A673 (cell line): Measurements from ENCODE around the gene PERM1. TPM values are rescaled to one million over a fixed set of nuclear protein-coding genes. Genes with fewer than 3 reads are reported as not detected.
A peak's percentile ranks its signal among the peaks of the same experiment; 100 is the strongest.

Experiments
- BruUV-seq: library from RNA; stranded (reverse); fragments of 400-500 nt; replicated peaks from 2 replicates; lab custom pipeline; 2021; lab: Mats Ljungman, UMichigan
- CTCF ChIA-PET: fragments of 300-600 bp; sonication (Branson Sonifier 250); formaldehyde crosslinking; loops from one replicate; lab custom pipeline; 2022; ENCODE audit warnings: antibody characterized with exemption; lab: Charles Lee
- POLR2A ChIA-PET: fragments of 300-600 bp; sonication (Branson Sonifier 250); formaldehyde crosslinking; loops from one replicate; lab custom pipeline; 2022; ENCODE audit warnings: antibody characterized with exemption; ENCODE audit not compliant: low non-redundant PET; lab: Charles Lee
- DNase-seq: peaks from one replicate; pipeline ENCODE4 v3.0.0-alpha.2; 2015; ENCODE audit warnings: low spot score
- H3K27ac ChIP-seq: fragments of 200-600 bp; sonication (generic); 2 replicates; pipeline ENCODE4 v1.5.1; 2016; ENCODE audit warnings: mixed run types, low read depth, mild to moderate bottlenecking, mixed read lengths, antibody characterized with exemption, low read length; ENCODE audit not compliant: poor library complexity, severe bottlenecking
- H3K27me3 ChIP-seq: fragments of 200-600 bp; sonication (generic); replicated peaks from 2 replicates; pipeline ENCODE4 v1.6.1; 2017; ENCODE audit warnings: mixed run types, low read depth, mild to moderate bottlenecking, mixed read lengths, antibody characterized with exemption, low read length; ENCODE audit not compliant: insufficient read depth, poor library complexity
- H3K36me3 ChIP-seq: fragments of 200-600 bp; sonication (generic); 2 replicates; pipeline ENCODE4 v1.6.1; 2016; ENCODE audit warnings: mixed run types, mild to moderate bottlenecking, mixed read lengths, antibody characterized with exemption, low read length; ENCODE audit not compliant: insufficient read depth, poor library complexity, severe bottlenecking
- H3K4me1 ChIP-seq: fragments of 200-600 bp; sonication (generic); 2 replicates; pipeline ENCODE4 v1.6.1; 2017; ENCODE audit warnings: mixed run types, mild to moderate bottlenecking, mixed read lengths, antibody characterized with exemption, low read length; ENCODE audit not compliant: insufficient read depth, poor library complexity, severe bottlenecking
- H3K4me3 ChIP-seq: fragments of 200-600 bp; sonication (generic); 2 replicates; pipeline ENCODE4 v1.5.1; 2016; ENCODE audit warnings: low read depth, mixed run types, mild to moderate bottlenecking, mixed read lengths, low read length; ENCODE audit not compliant: poor library complexity, severe bottlenecking
- H3K9me3 ChIP-seq: fragments of 200-600 bp; sonication (generic); 2 replicates; pipeline ENCODE4 v1.6.1; 2016; ENCODE audit warnings: mixed run types, low read depth, mild to moderate bottlenecking, mixed read lengths, antibody characterized with exemption, low read length; ENCODE audit not compliant: poor library complexity, severe bottlenecking
- EZH2 ChIP-seq: fragments of 200-600 bp; sonication (generic); IDR thresholded peaks from 2 replicates; pipeline ENCODE4 v1.6.1; 2017; ENCODE audit warnings: borderline replicate concordance, low read depth, mild to moderate bottlenecking, mixed read lengths, antibody characterized with exemption, low read length; ENCODE audit not compliant: poor library complexity, severe bottlenecking
- intact Hi-C: fragments of 100-400 bp; cut with micrococcal nuclease; formaldehyde crosslinking; loops from one replicate; pipeline ENCODE4 v1.10.0; 2022; ENCODE audit not compliant: unreplicated experiment
- total RNA-seq: library from RNA; stranded (reverse); gene quantifications from 2 replicates; pipeline ENCODE4 v1.2.3, GENCODE V29; 2021
- TF ChIP-seq, protein P1 (sequence below): fragments of 300-800, 200-600 bp; sonication (generic); conservative IDR thresholded peaks from 2 replicates; pipeline ENCODE4 v1.5.1; 2017; ENCODE audit warnings: low read depth, mild to moderate bottlenecking, antibody characterized with exemption, low read length, moderate library complexity, mixed read lengths

The PERM1 gene
- total RNA-seq, 1 experiment from 2014 or later = not detected

DNA sequence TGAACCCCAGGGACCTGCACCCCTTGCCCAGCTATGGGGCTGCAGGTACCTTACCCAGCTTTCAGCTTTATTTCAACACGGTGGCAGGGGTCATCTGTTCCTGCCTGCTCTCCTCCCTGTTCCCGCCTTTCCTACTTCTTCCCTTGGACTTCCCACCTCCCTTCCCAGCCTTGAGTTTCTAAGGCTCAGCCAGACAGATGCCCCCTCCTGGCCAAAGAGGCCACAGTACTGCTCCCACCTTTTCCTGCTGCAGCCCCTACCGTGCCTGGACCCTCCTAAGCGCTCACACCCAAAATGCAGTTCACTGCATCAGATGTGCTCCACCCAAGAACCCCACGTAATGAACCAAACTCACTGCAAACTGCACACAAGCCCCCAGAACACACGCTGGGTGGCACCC is 30.5 kb downstream of the PERM1 start:
- no peak overlapping the region for H3K27ac ChIP-seq
- peaks cover 80% of the 10 kb centered on the region for H3K36me3 ChIP-seq
- peak; percentile 51 for DNase-seq
- H3K9me3 ChIP-seq = no peaks in the 10 kb centered on the region
- no peak for TF ChIP-seq EZH2
- TF ChIP-seq, protein P1, sequence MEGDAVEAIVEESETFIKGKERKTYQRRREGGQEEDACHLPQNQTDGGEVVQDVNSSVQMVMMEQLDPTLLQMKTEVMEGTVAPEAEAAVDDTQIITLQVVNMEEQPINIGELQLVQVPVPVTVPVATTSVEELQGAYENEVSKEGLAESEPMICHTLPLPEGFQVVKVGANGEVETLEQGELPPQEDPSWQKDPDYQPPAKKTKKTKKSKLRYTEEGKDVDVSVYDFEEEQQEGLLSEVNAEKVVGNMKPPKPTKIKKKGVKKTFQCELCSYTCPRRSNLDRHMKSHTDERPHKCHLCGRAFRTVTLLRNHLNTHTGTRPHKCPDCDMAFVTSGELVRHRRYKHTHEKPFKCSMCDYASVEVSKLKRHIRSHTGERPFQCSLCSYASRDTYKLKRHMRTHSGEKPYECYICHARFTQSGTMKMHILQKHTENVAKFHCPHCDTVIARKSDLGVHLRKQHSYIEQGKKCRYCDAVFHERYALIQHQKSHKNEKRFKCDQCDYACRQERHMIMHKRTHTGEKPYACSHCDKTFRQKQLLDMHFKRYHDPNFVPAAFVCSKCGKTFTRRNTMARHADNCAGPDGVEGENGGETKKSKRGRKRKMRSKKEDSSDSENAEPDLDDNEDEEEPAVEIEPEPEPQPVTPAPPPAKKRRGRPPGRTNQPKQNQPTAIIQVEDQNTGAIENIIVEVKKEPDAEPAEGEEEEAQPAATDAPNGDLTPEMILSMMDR = peak; percentile 56
- ChIA-PET CTCF (interaction anchor here (1.0 kb wide), 1 partner anchor 47 kb away, joined by 10 read pairs; no protein-coding TSS in a partner anchor), POLR2A (no interaction called here)
- H3K4me1 ChIP-seq = no peaks in the 10 kb centered on the region
- no TSS peak for BruUV-seq
- H3K27me3 ChIP-seq = no peaks in the 10 kb centered on the region
- intact Hi-C loops = no loop called here
- no peak overlapping the region for H3K4me3 ChIP-seq

DNA sequence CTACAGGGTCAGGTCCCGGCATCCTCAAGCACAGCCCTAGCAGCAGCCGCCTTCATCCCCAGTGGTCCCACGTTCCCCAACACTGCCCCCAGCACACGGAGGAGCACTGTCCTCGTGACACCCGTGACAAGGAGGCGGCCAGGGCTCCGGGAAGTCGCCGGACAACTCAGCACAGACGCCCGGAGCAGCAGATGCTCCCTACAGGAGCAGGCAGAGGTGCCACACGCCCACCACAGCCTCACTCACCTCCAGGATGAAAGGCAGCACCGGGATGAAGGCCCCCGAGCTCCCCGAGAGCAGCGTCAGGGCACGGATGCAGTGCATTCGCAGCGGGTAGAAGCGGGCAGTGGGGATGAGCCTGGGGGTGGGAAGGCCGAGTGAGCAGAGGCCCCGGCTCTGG is 31.0 kb downstream of the PERM1 start:
- no peak for DNase-seq
- TF ChIP-seq EZH2 = no peak
- TF ChIP-seq, protein P1 = no peak
- ChIA-PET POLR2A (no interaction called here), CTCF (no interaction called here)
- Histone ChIP-seq H3K4me1 (no peaks in the 10 kb centered on the region), H3K4me3 (no peak overlapping the region), H3K27me3 (no peaks in the 10 kb centered on the region), H3K36me3 (peaks cover 77% of the 10 kb centered on the region), H3K9me3 (no peaks in the 10 kb centered on the region), H3K27ac (no peak overlapping the region)
- BruUV-seq = no TSS peak
- intact Hi-C loops = no loop called here

DNA sequence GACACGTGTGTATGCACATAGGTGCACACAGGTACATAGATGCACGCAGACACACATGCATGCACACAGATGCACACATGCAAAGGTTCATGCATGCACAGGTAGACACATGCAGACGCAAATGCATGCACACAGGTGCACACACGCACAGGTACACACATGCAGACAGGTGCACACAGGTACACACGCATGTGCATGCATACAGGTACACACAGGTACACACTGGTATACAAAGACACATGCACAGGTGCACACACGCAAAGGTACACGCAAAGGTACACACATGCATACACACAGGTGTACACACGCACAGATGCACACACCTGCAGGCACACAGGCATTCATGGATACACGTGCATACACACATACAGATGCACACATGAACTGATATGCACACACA is 31.6 kb downstream of the PERM1 start:
- POLR2A ChIA-PET = no interaction called here
- Histone ChIP-seq H3K27me3 (no peaks in the 10 kb centered on the region), H3K9me3 (no peaks in the 10 kb centered on the region), H3K4me3 (no peak overlapping the region), H3K36me3 (peaks cover 77% of the 10 kb centered on the region), H3K4me1 (peaks cover under 1% of the 10 kb centered on the region), H3K27ac (no peak overlapping the region)
- TF ChIP-seq EZH2 = no peak
- TF ChIP-seq, protein P1 = no peak
- CTCF ChIA-PET = no interaction called here
- no peak for DNase-seq
- intact Hi-C loops = no loop called here
- BruUV-seq = no TSS peak
